Hematopoietic multipotent progenitor cell treated with erythropoietin and hydrocortisone succinate and interleukin-3 and kit ligand, for 17 days (in vitro differentiated cells): ENCODE data around the gene ATAT1.
A peak's percentile ranks its signal among the peaks of the same experiment; 100 is the strongest.

Experiments
- DNase-seq: peaks from one replicate; pipeline ENCODE4 v3.0.0-alpha.2; 2015; ENCODE audit warnings: low spot score

The ATAT1 gene

DNA sequence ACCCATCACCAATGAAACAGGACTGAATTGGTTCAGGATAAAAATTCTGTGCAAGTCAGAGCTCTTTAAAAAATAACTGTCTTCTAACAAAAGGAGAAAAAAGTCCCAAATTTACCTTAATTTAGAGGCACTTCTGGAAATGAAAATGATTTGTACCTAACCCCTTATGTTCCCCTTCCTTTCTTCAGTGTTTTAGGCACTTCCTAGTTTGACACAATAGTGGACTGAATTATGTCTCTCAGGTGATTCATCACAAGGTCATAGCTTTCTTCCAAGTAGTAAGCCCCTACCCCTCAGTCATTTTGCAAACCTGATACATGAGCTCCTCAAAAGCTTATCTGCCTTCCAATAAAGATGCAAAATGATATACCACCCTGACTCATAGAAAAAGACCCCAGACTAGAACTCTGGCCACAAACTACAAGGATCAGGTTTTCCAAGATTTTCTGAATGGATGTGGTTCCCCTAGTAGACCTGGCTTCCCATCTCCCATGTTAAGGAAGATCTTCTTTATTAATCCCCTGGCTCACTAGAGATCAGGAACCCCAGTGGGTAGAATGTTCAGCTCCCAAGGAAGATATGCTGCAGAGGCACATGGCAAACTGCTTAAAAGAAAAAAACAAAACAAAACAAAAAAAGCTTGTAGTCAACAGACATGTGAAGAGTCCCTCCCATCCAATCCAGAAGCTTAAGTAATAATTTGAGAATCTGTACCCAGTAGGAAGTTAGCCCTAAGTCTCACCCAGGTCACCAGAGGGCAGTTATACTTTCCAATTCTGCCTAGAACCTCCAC is 13.2 kb upstream of the ATAT1 start:
- peak; percentile 48 for DNase-seq

DNA sequence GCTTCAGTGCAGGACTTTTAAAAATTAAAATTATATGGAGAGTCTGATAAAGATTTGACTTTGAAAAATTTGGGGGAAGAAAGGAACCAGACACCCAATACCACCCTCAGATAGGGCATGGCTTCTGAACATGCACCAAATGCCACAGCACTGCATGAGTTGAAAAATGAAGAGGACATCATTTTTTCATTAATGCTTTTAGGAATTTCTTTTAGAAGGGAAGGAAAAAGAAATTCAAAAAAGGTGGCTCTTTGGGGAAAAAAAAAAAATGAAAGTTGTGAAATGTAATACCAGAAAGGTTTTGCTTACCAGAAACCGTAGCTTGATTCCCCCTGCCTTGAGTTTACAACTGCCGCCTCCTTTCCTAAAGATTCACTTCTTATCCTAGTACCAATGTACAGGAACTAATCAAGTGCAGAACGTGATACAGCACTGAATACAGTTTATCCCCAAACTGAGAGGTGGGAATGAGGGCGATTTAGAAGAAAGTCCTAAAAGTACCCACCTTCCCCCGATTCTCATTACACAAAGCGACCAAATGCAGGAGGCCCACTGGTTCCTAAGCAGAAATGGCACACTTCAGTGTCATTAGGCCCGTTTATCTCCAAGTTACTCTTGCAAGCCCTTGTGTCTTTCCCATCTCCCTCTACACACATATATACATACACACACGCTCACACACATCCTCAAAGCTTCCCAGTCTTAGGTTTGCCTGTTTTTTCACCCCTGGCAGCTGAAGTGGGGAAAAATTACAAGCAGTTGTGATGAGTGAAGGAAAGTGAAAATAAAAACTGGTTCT is 12.4 kb upstream of the ATAT1 start:
- no peak for DNase-seq

DNA sequence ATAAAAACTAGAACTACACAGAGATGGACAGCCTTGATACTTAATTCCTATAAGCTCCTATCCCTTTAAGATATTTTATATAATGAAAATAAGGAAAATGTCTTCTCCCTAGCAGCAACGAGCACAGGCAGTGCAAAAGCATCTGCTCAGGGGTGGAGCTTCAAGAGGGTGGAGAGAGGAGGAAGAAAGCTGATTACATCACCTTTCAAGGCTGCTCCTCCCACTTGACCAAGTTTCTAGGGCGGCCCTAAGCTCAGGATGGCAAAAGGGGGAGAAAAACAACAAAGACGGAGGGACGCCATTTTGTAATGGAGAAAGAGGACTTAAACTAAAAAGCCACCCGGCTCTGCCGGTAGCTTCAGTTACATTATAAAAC is 11.8 kb upstream of the ATAT1 start:
- DNase-seq, result peak; percentile 98

DNA sequence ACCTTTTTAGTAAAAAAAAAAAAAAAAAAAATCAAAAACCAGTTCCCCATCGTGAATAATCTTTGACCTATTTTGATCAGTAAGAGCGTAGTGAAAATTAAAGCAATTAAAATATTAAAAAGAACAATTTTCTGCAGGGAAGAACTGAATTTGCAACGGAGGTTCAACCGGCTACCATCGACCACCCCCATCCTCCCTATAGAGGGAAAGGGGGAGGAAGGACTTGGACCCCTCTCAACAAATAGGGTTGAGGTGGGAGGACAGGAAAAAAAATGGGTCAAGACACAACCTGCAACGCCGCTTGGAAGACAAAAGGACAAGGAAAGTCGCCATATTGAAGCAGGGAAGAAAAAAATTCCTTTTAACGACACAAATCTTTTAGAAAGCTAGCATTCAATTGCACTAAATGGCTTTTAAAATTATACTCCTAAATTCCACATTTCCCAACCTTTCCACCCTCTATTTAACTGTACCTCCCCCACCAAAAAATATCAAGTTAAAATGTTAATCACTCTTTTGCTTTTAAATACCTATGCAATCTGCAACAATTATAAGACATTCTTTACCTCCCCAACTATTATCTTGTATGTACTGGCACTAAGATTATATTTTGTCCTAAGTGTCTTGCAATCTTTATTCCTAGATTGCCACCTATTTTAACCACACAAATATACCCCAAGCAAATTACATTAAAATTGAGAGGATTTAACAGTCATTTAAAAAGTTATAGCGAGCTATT is 11.3 kb upstream of the ATAT1 start:
- DNase-seq, result peak; percentile 85

DNA sequence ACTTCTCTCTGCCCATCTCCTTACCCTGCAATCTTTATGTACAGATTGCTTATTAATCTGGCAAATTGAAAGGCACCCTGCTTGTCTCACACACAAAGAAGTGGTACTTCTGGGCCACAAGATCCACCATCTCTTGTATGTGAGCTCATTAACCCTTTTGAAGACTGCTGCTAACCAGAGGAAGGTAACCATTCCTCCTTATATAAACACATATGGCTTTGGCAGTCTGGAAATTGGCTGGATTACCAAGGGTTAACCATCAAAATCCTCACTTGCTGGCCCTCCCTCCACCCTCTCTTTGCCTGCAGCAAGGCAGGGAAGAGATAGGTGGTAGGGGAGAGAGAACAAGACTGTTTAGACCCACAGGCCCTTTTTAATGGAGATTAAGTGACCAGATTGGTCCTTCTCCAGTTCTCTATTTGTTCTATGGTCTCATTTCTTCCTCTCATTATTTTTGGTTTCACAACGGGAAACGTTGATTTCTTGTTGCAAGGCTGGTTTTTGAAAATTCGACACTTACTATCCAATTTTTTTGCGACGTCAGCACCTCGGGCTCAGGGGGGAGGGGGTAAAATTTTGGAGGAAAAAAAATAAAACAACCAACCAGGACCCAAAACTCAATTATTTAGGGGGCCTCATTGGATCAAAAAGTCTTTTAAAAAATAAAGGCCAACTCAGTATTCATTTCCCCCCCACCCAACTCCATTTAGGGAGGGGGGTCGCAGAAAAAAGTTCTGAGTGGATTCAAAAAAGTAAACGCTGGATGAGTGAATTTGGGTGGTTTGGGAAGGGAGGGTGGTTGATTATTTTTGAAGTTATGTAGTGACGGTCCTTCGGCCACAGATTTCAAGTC is 10.5 kb upstream of the ATAT1 start:
- peak; percentile 82 for DNase-seq

DNA sequence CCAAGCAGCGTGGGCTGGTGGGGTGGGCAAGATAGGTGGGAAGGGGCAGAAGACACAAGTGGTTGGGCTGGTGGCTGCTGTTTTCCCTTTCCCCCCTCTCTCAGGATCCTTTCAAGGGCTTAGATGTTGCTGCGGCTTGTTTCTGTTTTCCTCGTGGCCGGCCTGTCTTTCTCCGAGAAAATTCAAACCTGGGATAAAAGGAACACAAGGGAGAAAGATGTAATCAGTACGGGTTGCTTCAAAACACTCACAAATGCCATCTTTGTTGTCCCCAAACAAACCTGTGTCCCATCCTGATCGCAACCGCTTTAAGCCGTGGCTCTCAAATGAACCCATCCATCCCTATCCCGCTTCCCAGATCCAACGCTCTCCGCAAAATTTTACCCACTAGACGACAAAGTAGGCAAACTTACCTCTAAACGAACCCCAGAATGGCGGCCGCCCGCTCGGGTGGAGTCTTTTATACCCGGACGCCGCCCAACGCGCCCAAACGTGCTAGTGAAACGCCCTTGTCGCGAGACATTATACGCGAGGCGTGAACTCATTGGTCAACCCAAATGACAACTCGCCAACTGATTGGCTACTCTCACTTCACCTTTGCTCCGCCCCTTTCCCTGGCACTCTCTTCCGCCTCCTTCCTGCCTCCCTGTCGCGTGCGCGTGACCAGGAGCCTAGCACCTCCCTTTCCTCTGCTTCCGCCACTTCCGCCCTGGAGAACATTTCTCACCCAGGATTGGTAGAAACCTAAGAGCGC is 9.7 kb upstream of the ATAT1 start, which contains the start of gene PPP1R10:
Gene PPP1R10, minus strand, starts transcription at position 433 of the 754 bp plus-strand sequence. CDS start 7,299 bp downstream, outside the sequence.
- DNase-seq, result peak; percentile 100

DNA sequence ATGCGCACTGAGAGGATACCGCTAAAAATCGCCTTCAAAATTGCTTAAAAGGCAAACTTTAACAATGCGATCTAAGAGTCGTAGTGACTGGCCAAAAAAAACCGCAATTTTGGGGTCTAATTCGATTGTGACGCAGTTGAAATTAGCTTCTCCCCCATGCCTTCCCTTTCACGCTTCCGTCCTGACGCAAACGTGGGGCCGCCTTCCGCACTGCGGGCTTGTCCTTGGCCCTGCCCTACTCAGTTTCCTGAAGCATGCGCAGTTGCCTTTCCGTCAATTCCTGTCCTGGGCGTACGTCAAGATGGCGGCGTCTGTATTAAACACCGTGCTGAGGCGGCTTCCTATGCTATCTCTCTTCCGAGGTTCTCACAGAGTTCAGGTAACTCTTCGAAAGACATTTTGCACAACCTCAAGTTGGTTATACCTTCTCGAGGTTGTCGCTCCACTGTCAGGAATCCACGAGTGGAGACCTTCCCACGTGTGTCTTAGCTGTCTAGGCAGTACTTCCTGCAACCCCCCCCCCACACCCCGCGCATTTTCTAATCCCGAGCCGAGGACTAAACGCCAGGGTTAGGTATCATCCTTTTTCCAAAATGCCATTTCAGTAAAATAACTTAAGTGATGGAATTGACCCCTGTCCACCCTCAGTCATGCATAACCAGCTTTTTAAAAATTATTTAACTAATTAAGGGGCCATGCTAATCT is 9.0 kb upstream of the ATAT1 start, which contains the start of gene MRPS18B:
Gene MRPS18B, plus strand, starts transcription at position 276 of the 705 bp plus-strand sequence. Its CDS starts 26 bp downstream, at position 302.
- DNase-seq, result peak; percentile 99

DNA sequence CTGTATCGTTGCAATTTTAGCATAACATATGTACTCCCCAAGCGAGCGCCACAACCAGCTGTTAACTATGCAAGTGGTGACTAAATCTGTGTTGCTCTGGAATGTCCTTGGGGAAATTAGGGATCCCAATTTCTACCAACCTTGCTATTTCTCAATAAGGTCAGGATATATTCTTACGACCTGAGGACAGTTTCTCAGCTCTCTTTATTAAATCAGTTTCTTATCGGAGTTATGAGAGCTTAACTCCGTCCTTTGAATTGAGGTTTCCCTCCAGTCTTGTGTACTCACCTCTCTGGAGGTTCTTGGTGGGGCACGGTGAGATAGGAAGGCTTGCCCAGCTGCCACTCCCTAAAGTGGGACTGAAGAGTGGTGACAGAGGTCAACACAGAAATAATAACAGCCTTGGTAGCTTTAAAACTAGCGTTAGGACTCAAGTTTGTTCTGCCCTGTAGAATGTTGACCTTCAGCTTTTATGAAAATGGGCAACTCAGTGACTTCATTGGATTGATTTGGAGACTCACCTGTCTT is 8.3 kb upstream of the ATAT1 start:
- DNase-seq, result peak; percentile 59

DNA sequence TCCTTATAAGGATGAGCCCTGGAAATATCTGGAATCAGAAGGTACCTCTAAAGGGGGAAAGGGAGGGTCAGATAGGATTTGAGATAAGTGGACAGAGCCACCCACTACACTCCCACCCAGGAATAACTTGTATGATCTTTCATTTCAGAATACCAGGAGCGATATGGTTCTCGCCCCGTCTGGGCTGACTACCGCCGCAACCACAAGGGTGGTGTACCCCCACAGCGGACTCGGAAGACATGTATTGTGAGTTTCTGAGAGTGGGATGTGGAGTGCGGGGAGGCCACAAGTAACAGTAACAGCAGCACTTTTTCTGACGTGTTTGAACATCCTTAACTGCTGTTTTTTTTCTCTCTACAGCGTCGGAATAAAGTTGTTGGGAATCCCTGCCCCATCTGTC is 7.1 kb upstream of the ATAT1 start:
- no peak for DNase-seq

DNA sequence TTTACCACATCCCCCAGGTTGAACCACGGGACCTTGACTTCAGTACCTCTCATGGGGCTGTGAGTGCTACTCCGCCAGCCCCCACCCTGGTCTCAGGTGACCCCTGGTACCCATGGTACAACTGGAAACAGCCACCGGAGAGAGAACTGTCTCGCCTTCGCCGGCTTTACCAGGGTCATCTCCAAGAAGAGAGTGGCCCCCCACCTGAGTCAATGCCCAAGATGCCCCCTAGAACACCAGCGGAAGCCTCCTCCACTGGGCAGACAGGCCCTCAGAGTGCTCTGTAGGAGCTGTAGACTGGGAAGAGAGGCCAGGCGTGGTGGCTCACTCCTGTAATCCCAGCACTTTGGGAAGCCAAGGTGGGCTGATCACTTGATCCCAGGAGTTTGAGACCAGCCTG is 1.2 kb upstream of the ATAT1 start:
- DNase-seq, result no peak

DNA sequence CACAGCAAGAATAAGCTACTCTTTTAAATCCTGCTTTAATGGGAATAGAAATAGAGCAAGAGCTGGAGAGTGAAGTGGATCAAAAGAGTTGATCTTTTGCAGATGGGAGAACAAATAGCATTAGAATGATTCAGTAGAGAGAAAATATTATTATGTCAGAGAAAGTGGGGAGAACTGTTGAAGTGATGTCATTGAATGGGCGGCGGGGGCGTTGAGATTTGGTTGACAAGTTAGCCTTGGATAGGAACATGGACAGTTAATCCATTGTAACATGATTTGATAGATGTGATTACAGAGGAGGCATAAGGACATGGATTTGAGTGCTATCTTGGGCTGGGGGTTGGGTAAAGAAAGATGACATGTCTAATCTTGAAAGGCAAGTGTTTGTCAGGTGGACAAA is 9.2 kb downstream of the ATAT1 start:
- no peak for DNase-seq

DNA sequence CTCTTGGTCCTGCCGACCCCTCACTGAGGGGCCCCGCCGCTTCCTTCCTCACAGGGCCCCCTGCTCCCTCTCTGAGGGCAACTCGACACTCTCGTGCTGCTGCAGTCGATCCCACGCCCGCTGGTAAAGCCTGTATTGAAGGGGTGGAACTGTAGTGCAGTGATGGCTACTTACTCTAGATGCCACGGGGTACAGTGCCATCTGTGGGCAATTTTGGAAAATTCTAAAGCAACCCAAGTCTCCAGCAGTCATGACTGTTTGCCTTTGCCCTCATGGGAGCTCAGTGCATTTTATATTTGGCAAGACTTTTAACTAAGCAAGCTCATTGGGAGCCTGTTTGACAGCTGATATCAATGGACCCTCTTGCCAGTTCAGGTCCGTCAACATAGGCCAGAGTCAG is 13.8 kb downstream of the ATAT1 start:
- DNase-seq, result peak; percentile 44

DNA sequence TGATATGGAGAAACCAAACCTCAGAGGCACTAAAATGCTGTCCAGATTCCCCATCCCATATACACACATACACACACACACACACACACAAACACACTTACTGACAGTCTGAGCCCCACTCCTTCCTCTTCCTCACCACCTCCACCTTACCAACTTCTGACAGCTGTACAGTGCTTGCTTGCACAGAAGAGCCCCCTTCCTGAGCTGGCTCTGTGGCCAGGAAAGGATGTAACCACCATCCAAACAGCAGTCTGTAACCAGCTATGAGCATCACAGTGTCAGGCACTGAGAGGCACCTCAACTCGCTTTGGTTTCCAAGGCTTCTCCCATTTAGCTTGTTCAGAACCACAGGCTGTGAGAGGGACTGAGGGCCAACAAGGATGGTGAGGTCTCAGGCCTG is 14.4 kb downstream of the ATAT1 start:
- DNase-seq, result no peak

DNA sequence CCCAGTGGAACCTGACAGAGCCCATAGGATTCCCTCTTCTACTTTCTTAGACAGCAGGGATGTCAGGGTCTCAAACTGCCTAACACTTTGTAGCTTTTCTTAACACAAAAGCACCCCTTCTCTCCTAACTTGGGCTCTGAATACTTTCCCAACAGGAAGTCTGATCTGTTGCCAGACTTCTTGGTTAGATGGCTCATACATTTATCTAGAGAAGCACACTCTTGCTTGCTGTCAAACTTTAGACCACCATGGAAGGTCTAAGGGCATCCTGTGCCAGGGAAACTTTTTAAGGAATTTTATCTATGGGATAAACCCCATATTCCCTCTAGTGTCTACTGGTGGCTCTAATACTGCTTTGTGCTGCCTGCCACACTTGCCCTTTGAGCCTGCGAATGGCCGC is 17.0 kb downstream of the ATAT1 start:
- no peak for DNase-seq

DNA sequence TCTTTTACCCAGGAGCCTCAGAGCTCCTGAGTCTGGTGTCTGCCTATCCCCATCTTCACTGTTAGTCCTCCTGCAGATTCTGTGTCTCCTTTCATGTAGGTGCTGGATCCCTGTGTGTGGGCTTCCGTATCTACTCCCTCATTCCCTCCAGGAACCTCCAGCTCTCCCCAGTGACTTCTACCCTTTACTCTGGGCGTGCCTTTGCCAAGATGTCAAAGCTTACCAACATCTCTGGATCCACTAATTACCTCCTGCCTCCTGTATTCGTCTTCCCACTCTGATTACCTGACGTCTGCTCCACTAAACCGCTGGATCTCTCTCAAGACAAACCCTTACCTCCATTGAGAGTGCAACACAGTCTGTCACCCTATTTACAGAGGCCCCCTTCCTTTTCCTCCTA is 18.1 kb downstream of the ATAT1 start:
- no peak for DNase-seq

DNA sequence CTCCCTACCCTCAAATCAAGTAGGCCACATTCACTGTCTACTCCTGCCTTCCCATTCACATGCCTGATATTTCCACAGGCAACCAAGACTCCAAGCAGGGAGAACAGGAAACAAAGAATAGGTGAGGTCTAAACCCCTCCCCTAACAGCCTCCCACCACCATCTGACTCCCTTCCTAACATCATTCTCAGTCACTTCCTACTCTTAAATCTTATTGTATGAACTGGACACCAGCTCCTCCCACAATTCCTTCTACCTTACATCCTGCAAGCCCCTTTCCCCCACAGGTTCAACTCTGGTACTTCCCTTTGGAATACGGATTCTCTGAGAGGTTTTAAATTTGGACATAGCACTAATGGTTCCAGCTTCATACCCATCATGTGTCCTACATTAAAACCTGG is 19.3 kb downstream of the ATAT1 start:
- no peak for DNase-seq

DNA sequence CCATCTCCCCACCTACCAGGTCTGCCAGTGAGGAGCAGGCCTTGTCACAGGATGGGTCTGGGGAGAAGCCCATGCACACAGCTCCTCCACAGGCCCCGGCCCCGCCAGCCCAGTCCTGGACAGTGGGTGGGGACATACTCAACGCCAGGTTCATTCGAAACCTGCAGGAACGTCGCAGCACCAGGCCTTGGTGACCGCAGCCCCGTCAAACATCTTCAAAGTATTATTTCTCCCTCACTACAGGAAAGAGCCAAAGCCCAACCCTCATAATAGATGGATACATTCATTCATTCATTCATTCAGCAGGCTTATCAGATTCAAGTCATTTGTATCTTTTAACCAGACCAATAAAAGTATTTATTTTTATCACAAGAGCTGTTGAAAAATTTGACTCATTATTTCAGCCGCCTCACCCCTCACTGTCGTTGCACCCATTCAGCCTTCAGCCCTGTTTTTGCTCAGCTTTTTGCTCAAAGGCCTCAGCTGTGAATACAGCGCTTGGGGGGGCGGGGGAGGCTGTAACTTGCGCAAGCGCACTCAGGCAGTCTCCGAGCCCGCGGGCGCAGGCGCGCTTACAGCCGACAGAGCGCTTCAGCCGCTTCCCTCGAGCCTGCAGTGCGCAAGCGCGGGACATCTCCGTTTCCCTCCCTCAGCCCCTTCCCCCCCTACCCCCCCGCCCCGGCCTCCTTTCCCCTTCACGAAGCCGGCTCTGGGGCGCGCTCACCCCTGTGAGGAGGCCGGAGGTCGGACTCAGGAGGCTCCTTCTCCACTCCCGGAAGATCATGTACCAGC is 20.0 kb downstream of the ATAT1 start, which contains the start of gene C6orf136:
Gene C6orf136, plus strand, starts transcription at position 684 of the 792 bp plus-strand sequence. Its CDS starts 99 bp downstream, at position 783.
- peak; percentile 77 for DNase-seq

DNA sequence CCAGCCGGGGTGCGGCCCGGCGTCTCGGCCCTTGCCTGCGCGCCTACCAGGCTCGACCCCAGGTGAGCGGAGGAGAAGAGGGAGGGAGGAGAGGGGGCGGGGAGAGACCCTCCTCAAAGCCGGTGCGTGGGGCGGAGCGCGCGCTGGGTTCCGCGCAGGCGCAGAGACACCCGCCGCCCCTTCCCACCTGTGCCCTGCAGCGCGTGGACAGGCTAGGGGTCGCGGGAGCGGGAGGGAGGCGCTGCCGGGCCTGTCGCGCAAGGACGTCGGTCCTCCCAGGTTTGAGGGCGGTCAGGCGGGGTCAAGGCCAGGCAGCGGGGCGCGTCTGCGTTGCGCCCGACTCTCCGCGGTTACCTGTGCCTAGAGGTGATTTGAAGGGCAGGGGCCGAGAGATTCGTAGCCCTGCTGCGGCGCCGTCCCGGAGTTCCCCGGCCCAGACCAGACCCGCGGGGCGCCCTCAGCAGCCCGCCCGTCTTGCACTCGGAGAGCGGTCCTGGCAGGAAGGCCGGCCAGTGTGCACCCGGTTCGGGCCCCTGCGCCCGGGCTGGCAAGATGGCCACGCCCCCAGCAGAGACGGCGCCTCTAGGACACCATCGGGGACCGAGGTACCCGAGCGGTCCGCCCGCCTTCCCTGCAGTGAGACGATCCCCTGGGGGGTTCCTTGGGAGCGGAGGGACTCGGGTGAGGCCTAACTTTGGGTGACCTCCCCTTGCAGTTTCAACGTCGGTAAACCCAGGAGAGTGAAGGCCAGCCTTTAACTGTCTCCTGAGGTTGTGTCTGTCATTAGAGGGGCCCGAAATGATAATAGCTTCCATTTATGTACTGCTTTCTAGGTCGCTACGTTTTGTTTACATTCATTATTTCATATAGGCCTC is 20.8 kb downstream of the ATAT1 start:
- peak; percentile 48 for DNase-seq
